Measurements from ENCODE around the gene TMEM198.

TMEM198 gene

GRCh38 chr2:219545943-219546352, 2.1 kb downstream of the TMEM198 start:
- no peak for DNase-seq

- DNase-seq, result no peak
Measured at GRCh38 chr2:219547621-219548020, 3.8 kb downstream of the TMEM198 start.

GRCh38 chr2:219548990-219549389, 5.2 kb downstream of the TMEM198 start:
- no peak for DNase-seq

- no peak for DNase-seq
Measured at GRCh38 chr2:219549619-219550018, 5.8 kb downstream of the TMEM198 start.

- DNase-seq, result no peak
Measured at GRCh38 chr2:219551441-219552381, 7.9 kb downstream of the TMEM198 start.

- peak; percentile 84 for DNase-seq
Measured at GRCh38 chr2:219552382-219553167, 8.7 kb downstream of the TMEM198 start.

- no peak for DNase-seq
Measured at GRCh38 chr2:219553168-219553417, 9.3 kb downstream of the TMEM198 start.

GRCh38 chr2:219553463-219553963, 9.7 kb downstream of the TMEM198 start:
- no peak for DNase-seq

- no peak for DNase-seq
Measured at GRCh38 chr2:219554350-219554749, 10.5 kb downstream of the TMEM198 start.

GRCh38 chr2:219555956-219556355, 12.1 kb downstream of the TMEM198 start:
- DNase-seq, result no peak

GRCh38 chr2:219556413-219556812, 12.6 kb downstream of the TMEM198 start:
- no peak for DNase-seq

GRCh38 chr2:219557320-219557719, 13.5 kb downstream of the TMEM198 start:
- DNase-seq, result no peak

- no peak for DNase-seq
Measured at GRCh38 chr2:219557791-219558785, 14.3 kb downstream of the TMEM198 start.

- DNase-seq, result no peak
Measured at GRCh38 chr2:219559156-219559915, 15.5 kb downstream of the TMEM198 start.

GRCh38 chr2:219560037-219560892, 16.4 kb downstream of the TMEM198 start:
- no peak for DNase-seq

- no peak for DNase-seq
Measured at GRCh38 chr2:219560893-219561178, 17.0 kb downstream of the TMEM198 start.

GRCh38 chr2:219561179-219562048, 17.6 kb downstream of the TMEM198 start:
- no peak for DNase-seq

GRCh38 chr2:219562049-219563020, 18.5 kb downstream of the TMEM198 start:
- DNase-seq, result no peak
